NCI-H82 (cell line): ENCODE results near the gene METTL9.
A peak's percentile ranks its signal among the peaks of the same experiment; 100 is the strongest.
"Not testable (repeated sequence)": the region's sequence is repeated elsewhere in the genome, so short reads cannot be mapped to it uniquely, and the experiment has no call there.

Experiments used
- DNase-seq: peaks from one replicate; lab custom pipeline; 2025; lab: John Stamatoyannopoulos, UW

The METTL9 gene

GRCh38 chr16:21599122-21600030 is at the start of gene METTL9:
METTL9 (plus strand) TSS chr16:21599577; CDS start chr16:21599734, 157 bp downstream.
- peak; percentile 97 for DNase-seq

GRCh38 chr16:21549975-21550374 is 49.4 kb upstream of the METTL9 start:
- not testable (repeated sequence) for DNase-seq

- DNase-seq = not testable (repeated sequence)
Observed at GRCh38 chr16:21550435-21550834, 48.9 kb upstream of the METTL9 start.

- DNase-seq = not testable (repeated sequence)
Observed at GRCh38 chr16:21551076-21551475, 48.3 kb upstream of the METTL9 start.

- not testable (repeated sequence) for DNase-seq
Observed at GRCh38 chr16:21551600-21551999, 47.8 kb upstream of the METTL9 start.

GRCh38 chr16:21553481-21554296 is 45.7 kb upstream of the METTL9 start:
- DNase-seq = not testable (repeated sequence)

GRCh38 chr16:21554795-21555585 is 44.4 kb upstream of the METTL9 start:
- peak; percentile 92 for DNase-seq

- DNase-seq = not testable (repeated sequence)
Observed at GRCh38 chr16:21555621-21556020, 43.8 kb upstream of the METTL9 start.

GRCh38 chr16:21556026-21556595 is 43.3 kb upstream of the METTL9 start:
- DNase-seq = not testable (repeated sequence)

- DNase-seq = not testable (repeated sequence)
Observed at GRCh38 chr16:21556651-21557241, 42.6 kb upstream of the METTL9 start.

GRCh38 chr16:21560462-21560861 is 38.9 kb upstream of the METTL9 start:
- no peak for DNase-seq

GRCh38 chr16:21563676-21564075 is 35.7 kb upstream of the METTL9 start:
- no peak for DNase-seq

- DNase-seq = not testable (repeated sequence)
Observed at GRCh38 chr16:21564367-21564766, 35.0 kb upstream of the METTL9 start.

- DNase-seq = no peak
Observed at GRCh38 chr16:21565507-21565860, 33.9 kb upstream of the METTL9 start.

- DNase-seq = no peak
Observed at GRCh38 chr16:21565861-21566669, 33.3 kb upstream of the METTL9 start.

GRCh38 chr16:21566891-21567414 is 32.4 kb upstream of the METTL9 start:
- no peak for DNase-seq

GRCh38 chr16:21567496-21567895 is 31.9 kb upstream of the METTL9 start:
- peak; percentile 31 for DNase-seq

- DNase-seq = no peak
Observed at GRCh38 chr16:21568502-21569189, 30.7 kb upstream of the METTL9 start.

- no peak for DNase-seq
Observed at GRCh38 chr16:21570676-21571017, 28.7 kb upstream of the METTL9 start.

GRCh38 chr16:21573506-21573905 is 25.9 kb upstream of the METTL9 start:
- not testable (repeated sequence) for DNase-seq
